Measurements from ENCODE around the gene SPEM3.
"Not testable (repeated sequence)": the region's sequence is repeated elsewhere in the genome, so short reads cannot be mapped to it uniquely, and the experiment has no call there.

DNA sequence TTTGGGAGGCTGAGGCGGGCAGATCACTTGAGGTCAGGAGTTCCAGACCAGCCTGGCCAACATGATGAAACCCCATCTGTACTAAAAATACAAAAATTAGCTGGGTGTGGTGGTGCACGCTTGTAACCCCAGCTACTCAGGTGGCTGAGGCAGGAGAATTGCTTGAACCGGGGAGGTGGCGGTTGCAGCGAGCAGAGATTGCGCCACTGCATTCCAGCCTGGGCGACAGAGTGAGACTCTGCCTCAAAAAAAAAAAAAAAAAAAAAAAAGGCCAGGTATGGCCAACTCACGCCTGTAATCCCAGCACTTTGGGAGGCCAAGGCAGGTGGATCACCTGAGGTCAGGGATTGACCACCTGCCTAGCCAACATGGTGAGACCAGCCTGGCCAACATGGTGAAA, 46.1 kb downstream of the SPEM3 start:
- TF ChIP-seq, protein P1, sequence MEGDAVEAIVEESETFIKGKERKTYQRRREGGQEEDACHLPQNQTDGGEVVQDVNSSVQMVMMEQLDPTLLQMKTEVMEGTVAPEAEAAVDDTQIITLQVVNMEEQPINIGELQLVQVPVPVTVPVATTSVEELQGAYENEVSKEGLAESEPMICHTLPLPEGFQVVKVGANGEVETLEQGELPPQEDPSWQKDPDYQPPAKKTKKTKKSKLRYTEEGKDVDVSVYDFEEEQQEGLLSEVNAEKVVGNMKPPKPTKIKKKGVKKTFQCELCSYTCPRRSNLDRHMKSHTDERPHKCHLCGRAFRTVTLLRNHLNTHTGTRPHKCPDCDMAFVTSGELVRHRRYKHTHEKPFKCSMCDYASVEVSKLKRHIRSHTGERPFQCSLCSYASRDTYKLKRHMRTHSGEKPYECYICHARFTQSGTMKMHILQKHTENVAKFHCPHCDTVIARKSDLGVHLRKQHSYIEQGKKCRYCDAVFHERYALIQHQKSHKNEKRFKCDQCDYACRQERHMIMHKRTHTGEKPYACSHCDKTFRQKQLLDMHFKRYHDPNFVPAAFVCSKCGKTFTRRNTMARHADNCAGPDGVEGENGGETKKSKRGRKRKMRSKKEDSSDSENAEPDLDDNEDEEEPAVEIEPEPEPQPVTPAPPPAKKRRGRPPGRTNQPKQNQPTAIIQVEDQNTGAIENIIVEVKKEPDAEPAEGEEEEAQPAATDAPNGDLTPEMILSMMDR (conservative IDR thresholded peaks at IDR 0.05; ENCODE audit: low read depth, low read length), result not testable (repeated sequence)
- not testable (repeated sequence) for TF ChIP-seq POLR2A (IDR thresholded peaks at IDR 0.05; ENCODE audit: low read depth, low read length); MAZ (IDR thresholded peaks at IDR 0.05; ENCODE audit: borderline replicate concordance, low read depth, low read length); BHLHE40 (IDR thresholded peaks at IDR 0.05; ENCODE audit: low read depth, low read length); CEBPB (IDR thresholded peaks at IDR 0.05; ENCODE audit: low read depth, low read length); FOS (IDR thresholded peaks at IDR 0.05; ENCODE audit: low read depth, low read length); MXI1 (IDR thresholded peaks at IDR 0.05; ENCODE audit: borderline replicate concordance, low read depth, low read length); SMC3 (IDR thresholded peaks at IDR 0.05; ENCODE audit: low read depth, low read length); RAD21 (IDR thresholded peaks at IDR 0.05; ENCODE audit: low read length); RFX5 (IDR thresholded peaks at IDR 0.05; ENCODE audit: low read depth, low read length); RCOR1 (IDR thresholded peaks at IDR 0.05; ENCODE audit: insufficient replicate concordance, low read length); MAFK (IDR thresholded peaks at IDR 0.05; ENCODE audit: low read depth, low read length)
- TF ChIP-seq, protein P2, sequence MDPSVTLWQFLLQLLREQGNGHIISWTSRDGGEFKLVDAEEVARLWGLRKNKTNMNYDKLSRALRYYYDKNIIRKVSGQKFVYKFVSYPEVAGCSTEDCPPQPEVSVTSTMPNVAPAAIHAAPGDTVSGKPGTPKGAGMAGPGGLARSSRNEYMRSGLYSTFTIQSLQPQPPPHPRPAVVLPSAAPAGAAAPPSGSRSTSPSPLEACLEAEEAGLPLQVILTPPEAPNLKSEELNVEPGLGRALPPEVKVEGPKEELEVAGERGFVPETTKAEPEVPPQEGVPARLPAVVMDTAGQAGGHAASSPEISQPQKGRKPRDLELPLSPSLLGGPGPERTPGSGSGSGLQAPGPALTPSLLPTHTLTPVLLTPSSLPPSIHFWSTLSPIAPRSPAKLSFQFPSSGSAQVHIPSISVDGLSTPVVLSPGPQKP (IDR thresholded peaks at IDR 0.05; ENCODE audit: borderline replicate concordance, low read depth, low read length), result not testable (repeated sequence)
- TF ChIP-seq, protein P3, sequence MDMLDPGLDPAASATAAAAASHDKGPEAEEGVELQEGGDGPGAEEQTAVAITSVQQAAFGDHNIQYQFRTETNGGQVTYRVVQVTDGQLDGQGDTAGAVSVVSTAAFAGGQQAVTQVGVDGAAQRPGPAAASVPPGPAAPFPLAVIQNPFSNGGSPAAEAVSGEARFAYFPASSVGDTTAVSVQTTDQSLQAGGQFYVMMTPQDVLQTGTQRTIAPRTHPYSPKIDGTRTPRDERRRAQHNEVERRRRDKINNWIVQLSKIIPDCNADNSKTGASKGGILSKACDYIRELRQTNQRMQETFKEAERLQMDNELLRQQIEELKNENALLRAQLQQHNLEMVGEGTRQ (IDR thresholded peaks at IDR 0.05; ENCODE audit: low read depth, low read length), result not testable (repeated sequence)
